Colonic mucosa (tissue), 4 donors: ENCODE data around the gene TTI1. TPM values are rescaled to one million over a fixed set of nuclear protein-coding genes. Genes with fewer than 3 reads are reported as not detected.

Experiments
- DNase-seq: peaks from one replicate; pipeline ENCODE4 v3.0.0-alpha.2; 2020
- H3K27ac ChIP-seq: fragments of 200-600 bp; one replicate; pipeline ENCODE4 v1.8.0; 2021
- H3K27me3 ChIP-seq: fragments of 200-600 bp; one replicate; pipeline ENCODE4 v1.8.0; 2021
- H3K36me3 ChIP-seq: fragments of 200-600 bp; one replicate; pipeline ENCODE4 v1.8.0; 2021
- H3K4me1 ChIP-seq: fragments of 200-600 bp; one replicate; pipeline ENCODE4 v1.8.0; 2021; ENCODE audit warnings: mild to moderate bottlenecking
- H3K4me3 ChIP-seq: fragments of 200-600 bp; one replicate; pipeline ENCODE4 v1.8.0; 2021
- H3K9ac ChIP-seq, 2 donors: one replicate each; pipeline ENCODE4 v1.7.0; 2013; ENCODE audit warnings: control low read depth in 2 of 2, low read depth in 2 of 2, low read length in 2 of 2
- H3K9me3 ChIP-seq: fragments of 200-600 bp; one replicate; pipeline ENCODE4 v1.8.0; 2021
- CTCF ChIP-seq: fragments of 200-600 bp; IDR thresholded peaks from one replicate; pipeline ENCODE4 v1.8.0; 2022; ENCODE audit warnings: antibody characterized with exemption, mild to moderate bottlenecking
- intact Hi-C: fragments of 100-400 bp; cut with DNase I; formaldehyde crosslinking; loops from one replicate; pipeline ENCODE4 v1.14.1; 2022
- total RNA-seq, 2 donors: library from RNA; stranded (reverse); fragmentation: NEBNext Ultra II Directional in 1 of 2; extraction: Animal tissue kit (Norgen Biotek cat#: 25700) in 1 of 2; gene quantifications; one replicate each; pipeline ENCODE4 v1.2.1, GENCODE V29; 2021
- donor health status: healthy.
- donor health status: DM: no; HTN: no; CAD: no.
- donor health status: DM: no; HTN: no; CAD: no.

The TTI1 gene
- total RNA-seq, 2 donors from 2014 or later: 10.2 to 23.0 TPM

- Histone ChIP-seq H3K9me3 (no peaks in the 10 kb centered on the region), H3K9ac (no peak overlapping the region), H3K27ac (no peak overlapping the region), H3K4me3 (no peak overlapping the region), H3K27me3 (no peaks in the 10 kb centered on the region), H3K36me3 (peaks cover 3% of the 10 kb centered on the region), H3K4me1 (no peaks in the 10 kb centered on the region)
- no peak for DNase-seq
- TF ChIP-seq CTCF: no peak
- intact Hi-C loops: no loop called here
Observed at GRCh38 chr20:38044685-38045084, 11.4 kb upstream of the TTI1 start.

GRCh38 chr20:38043512-38044300 is 10.4 kb upstream of the TTI1 start:
- no peak overlapping the region for H3K4me3 ChIP-seq
- no peak overlapping the region for H3K27ac ChIP-seq
- no peak for TF ChIP-seq CTCF
- no peaks in the 10 kb centered on the region for H3K9me3 ChIP-seq
- intact Hi-C loops: no loop called here
- H3K4me1 ChIP-seq: no peaks in the 10 kb centered on the region
- no peak overlapping the region for H3K9ac ChIP-seq
- no peaks in the 10 kb centered on the region for H3K27me3 ChIP-seq
- DNase-seq: no peak
- peaks cover 3% of the 10 kb centered on the region for H3K36me3 ChIP-seq

GRCh38 chr20:38040276-38040675 is 7.0 kb upstream of the TTI1 start:
- Histone ChIP-seq H3K9ac (no peak overlapping the region), H3K4me3 (no peak overlapping the region), H3K4me1 (peaks cover 3% of the 10 kb centered on the region), H3K36me3 (peaks cover 3% of the 10 kb centered on the region), H3K9me3 (no peaks in the 10 kb centered on the region), H3K27me3 (no peaks in the 10 kb centered on the region), H3K27ac (no peak overlapping the region)
- no peak for TF ChIP-seq CTCF
- intact Hi-C loops: no loop called here
- DNase-seq: no peak

GRCh38 chr20:38036366-38036765 is 3.1 kb upstream of the TTI1 start:
- no peak for TF ChIP-seq CTCF

GRCh38 chr20:38034961-38035360 is 1.7 kb upstream of the TTI1 start:
- H3K4me3 ChIP-seq: no peak overlapping the region
- no peak for DNase-seq
- peaks cover 8% of the 10 kb centered on the region for H3K4me1 ChIP-seq
- no peaks in the 10 kb centered on the region for H3K36me3 ChIP-seq
- H3K9ac ChIP-seq: peak overlapping the region; percentile 89 to 96
- TF ChIP-seq CTCF: no peak
- H3K9me3 ChIP-seq: no peaks in the 10 kb centered on the region
- intact Hi-C loops: no loop called here
- no peaks in the 10 kb centered on the region for H3K27me3 ChIP-seq
- no peak overlapping the region for H3K27ac ChIP-seq

More at GRCh38 chr20:38036366-38036765, 3.1 kb upstream of the TTI1 start:
- peaks cover 3% of the 10 kb centered on the region for H3K36me3 ChIP-seq
- intact Hi-C loops: no loop called here
- no peak overlapping the region for H3K9ac ChIP-seq
- H3K4me3 ChIP-seq: no peak overlapping the region
- DNase-seq: no peak
- peaks cover 8% of the 10 kb centered on the region for H3K4me1 ChIP-seq
- H3K27ac ChIP-seq: no peak overlapping the region
- no peaks in the 10 kb centered on the region for H3K27me3 ChIP-seq
- H3K9me3 ChIP-seq: no peaks in the 10 kb centered on the region
